GM19099 (cell line): ENCODE data around the gene IL1RAPL2.

Source experiments
- POLR2A ChIP-seq: IDR thresholded peaks from 3 replicates; pipeline ENCODE4 v1.6.1; 2011; ENCODE audit warnings: low read depth; ENCODE audit not compliant: insufficient read length; ENCODE audit errors: extremely low read depth

Gene IL1RAPL2

GRCh38 chrX:105565856-105566255 lies 999.9 kb downstream of the IL1RAPL2 start:
- TF ChIP-seq POLR2A, result no peak

GRCh38 chrX:105567082-105567481 lies 1001.1 kb downstream of the IL1RAPL2 start:
- TF ChIP-seq POLR2A, result no peak

- no peak for TF ChIP-seq POLR2A
Observed at GRCh38 chrX:105608745-105609144, 1042.7 kb downstream of the IL1RAPL2 start.

GRCh38 chrX:105609530-105609929 lies 1043.5 kb downstream of the IL1RAPL2 start:
- no peak for TF ChIP-seq POLR2A

- TF ChIP-seq POLR2A, result no peak
Observed at GRCh38 chrX:105610411-105610810, 1044.4 kb downstream of the IL1RAPL2 start.

GRCh38 chrX:105618393-105619101 lies 1052.5 kb downstream of the IL1RAPL2 start:
- TF ChIP-seq POLR2A, result no peak

GRCh38 chrX:105634180-105634579 lies 1068.2 kb downstream of the IL1RAPL2 start:
- TF ChIP-seq POLR2A, result no peak

- no peak for TF ChIP-seq POLR2A
Observed at GRCh38 chrX:105635794-105636193, 1069.8 kb downstream of the IL1RAPL2 start.

GRCh38 chrX:105636667-105637066 lies 1070.7 kb downstream of the IL1RAPL2 start:
- TF ChIP-seq POLR2A, result no peak

- no peak for TF ChIP-seq POLR2A
Observed at GRCh38 chrX:105645667-105646357, 1079.8 kb downstream of the IL1RAPL2 start.

- TF ChIP-seq POLR2A, result no peak
Observed at GRCh38 chrX:105646592-105647372, 1080.8 kb downstream of the IL1RAPL2 start.

- no peak for TF ChIP-seq POLR2A
Observed at GRCh38 chrX:105647749-105648148, 1081.8 kb downstream of the IL1RAPL2 start.

- TF ChIP-seq POLR2A, result no peak
Observed at GRCh38 chrX:105648732-105649131, 1082.7 kb downstream of the IL1RAPL2 start.

GRCh38 chrX:105650577-105650976 lies 1084.6 kb downstream of the IL1RAPL2 start:
- no peak for TF ChIP-seq POLR2A

- no peak for TF ChIP-seq POLR2A
Observed at GRCh38 chrX:105650986-105651385, 1085.0 kb downstream of the IL1RAPL2 start.
